HG02798 (cell line): ENCODE results near the gene SLC17A3.

Experiments
- ATAC-seq: cut with Tn5 transposase; IDR thresholded peaks from one replicate; pipeline ENCODE4 v1.9.1; 2021; ENCODE audit warnings: mild to moderate bottlenecking; ENCODE audit not compliant: unreplicated experiment, poor library complexity

The SLC17A3 gene

GRCh38 chr6:25892877-25893276 lies 18.8 kb upstream of the SLC17A3 start:
- no peak for ATAC-seq

GRCh38 chr6:25889877-25890853 lies 16.1 kb upstream of the SLC17A3 start:
- ATAC-seq: no peak

GRCh38 chr6:25888626-25889025 lies 14.6 kb upstream of the SLC17A3 start:
- no peak for ATAC-seq

DNA sequence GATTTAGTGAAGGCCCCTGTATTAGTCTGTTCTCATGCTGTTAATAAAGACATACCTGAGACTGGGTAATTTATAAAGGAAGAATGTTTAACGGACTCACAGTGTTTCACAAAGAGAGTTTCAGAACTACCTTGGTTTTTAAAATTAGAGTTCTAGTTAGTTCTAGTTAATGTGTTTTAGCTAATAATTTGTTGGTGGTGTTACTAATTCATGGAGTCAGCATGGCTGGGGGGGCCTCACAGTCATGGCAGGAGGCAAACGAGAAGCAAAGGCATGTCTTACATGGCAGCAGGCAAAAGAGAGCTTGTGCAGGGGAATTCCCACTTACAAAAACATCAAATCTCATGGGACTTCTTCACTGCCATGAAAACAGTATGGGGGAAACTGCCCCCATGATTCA lies 12.0 kb upstream of the SLC17A3 start:
- ATAC-seq: no peak

DNA sequence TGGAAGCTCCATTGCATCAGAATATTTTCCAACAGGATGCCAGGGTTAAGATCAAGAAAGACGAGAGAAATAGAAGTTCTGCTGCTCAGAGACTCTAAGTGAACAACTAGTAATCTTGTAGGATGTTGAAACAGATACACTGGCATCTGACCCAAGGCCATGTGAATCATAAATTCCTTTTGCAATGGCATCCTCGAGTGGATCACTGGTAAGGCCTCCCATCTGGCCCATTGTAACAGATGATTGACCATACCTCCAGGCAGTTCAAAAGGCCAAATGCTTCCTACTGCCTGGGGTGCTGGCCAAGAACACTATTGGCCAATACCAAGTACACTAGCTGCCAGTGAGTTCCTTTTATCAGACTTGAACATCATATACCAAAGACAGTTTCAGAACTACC lies 9.9 kb upstream of the SLC17A3 start:
- ATAC-seq: no peak

DNA sequence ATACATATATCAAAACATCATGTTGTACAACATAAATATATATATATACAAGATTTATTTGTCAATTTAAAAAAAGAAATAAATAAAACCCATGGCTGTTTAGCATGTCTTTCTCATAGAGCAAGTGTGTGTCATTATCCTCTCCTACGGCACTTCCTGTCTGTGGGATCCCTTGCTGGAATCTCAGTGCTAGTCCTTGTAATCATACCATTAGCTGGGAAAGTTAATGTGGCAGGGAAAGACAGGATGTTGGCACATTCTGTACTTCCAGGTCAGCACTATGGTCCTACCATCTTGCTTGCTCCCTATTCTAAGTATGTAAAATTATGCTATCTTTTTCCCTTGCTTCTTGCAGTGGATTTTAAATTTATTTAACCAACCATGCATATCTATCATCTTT lies 9.5 kb upstream of the SLC17A3 start:
- no peak for ATAC-seq

DNA sequence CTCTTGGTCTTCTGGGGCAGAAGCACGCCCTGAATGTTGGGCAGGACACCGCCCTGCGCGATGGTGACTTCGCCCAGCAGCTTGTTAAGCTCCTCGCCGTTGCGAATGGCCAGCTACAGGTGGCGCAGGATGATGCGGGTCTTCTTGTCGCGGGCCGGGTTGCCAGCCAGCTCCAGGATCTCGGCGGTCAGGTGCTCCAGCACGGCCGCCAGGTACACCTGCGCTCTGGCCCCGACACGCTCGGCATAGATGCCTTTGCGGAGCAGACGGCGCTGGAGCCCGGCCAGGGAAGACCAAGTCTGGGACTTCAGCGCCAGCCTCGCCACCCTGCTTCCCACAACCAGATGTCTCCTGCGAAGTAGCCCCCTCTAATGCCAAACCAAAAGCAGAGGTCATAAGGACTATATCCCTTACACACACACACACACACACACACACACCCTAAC lies 8.0 kb upstream of the SLC17A3 start:
- no peak for ATAC-seq

GRCh38 chr6:25880601-25881000 lies 6.6 kb upstream of the SLC17A3 start:
- ATAC-seq: no peak

DNA sequence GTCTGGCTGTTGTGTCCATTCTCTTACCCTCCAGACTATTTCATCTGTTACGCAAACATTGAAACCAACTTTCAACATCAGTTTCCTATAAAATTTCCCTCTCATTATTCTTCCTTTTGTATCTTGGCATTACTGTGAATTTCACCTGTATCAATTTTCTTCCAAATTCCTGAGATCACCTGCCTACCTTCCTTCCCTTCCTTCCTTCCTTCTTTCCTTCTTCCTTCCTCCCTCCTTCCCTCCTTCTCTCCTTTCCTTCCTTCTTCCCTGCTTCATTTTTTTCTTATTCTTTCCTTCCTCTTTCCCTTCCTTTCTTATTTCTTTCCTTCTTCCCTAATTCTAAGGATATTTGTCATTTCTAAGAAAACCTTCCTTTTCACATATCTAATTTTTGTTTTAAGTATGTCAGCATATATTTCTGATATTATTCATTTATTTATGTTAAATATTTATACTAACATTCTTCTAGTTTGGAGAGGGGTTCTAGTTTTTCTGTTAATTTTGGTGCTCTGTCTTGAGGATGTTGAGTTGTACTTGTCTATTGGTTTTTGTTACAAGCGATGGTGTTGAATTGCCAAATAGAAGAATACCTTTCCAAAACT lies 4.8 kb upstream of the SLC17A3 start:
- ATAC-seq: no peak

DNA sequence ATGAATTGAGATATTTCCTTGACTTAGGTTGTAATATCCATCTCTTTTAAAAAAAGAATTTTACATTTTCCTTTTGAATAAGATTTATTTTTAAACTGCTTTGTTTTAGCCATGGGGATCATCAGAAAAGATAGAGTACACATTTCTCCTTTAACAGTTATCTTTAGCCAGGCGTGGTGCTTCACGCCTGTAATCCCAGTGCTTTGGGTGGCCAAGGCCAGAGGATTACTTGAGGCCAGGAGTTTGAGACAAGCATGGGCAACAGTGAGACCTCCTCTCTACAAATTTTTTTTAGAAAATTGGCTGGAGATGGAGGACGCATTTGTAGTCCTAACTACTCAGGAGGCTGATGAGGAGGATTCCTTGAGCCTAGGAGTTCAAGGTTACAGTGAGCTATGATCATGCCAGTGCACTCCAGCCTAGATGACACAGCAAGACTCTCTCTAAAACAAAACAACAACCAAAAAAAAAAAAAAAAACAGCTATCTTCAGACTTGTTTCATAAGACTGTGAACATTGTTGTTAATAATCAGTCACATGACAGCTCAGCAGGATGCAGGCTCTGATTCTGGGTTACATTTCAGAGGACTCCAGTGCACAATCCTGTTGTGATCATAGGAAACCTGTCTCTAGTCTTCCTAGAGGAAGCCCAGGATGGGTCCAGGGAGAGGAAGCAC lies 2.0 kb upstream of the SLC17A3 start:
- no peak for ATAC-seq

GRCh38 chr6:25875563-25875905 lies 1.5 kb upstream of the SLC17A3 start:
- no peak for ATAC-seq

DNA sequence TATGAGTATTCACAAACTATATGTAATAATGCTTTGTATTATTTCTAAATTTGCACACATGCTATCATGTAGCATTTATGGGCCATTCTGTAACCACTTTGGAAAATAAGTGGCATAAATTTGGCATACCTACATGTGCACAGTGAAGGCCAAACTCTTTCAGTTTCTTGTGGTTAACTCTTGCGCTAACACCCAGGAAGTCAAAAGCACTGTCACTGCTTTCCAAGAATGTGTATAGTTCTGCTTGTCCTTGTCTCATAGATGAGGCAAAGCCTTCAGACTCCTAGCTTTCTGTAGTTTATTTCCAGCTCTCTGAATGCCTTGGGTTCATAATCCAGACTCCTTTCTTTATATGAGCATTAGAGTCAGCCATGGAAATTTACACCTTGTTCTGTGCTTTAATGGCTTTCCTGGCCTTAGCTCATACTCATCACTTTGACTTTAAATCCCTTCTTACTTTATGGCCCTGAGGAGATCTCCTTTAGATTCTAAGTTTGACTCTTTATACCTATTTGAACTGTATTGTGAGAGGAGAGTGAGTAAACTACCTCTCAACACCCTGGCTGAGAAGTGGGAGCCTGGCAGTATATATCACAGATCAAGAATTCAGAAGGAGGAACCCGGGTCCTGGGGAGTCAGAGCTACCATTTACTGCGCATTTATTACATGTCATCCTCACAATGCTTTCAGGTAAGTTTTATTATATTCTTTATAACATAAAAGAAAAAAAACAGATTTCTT lies 949 bp upstream of the SLC17A3 start:
- ATAC-seq: no peak

DNA sequence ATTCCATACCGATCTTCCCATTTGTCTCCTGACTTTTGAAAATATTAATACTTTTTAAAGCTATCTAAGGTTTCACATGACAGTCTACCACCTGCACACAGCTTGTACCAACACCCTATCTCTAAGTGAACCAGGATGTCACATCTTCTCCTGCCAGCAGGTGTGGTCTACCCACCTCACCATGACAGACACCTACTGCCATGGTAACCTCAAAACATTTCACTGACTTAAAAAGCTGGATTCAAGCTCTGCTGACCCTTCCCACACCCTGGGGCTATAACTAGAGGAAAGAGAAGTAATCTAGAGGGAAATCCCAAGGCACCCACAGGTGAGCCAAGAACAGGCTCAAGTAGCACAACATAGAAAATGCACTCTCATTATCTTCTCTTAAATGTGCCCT lies 1.2 kb downstream of the SLC17A3 start:
- ATAC-seq: no peak

GRCh38 chr6:25869840-25870239 lies 4.2 kb downstream of the SLC17A3 start:
- ATAC-seq: no peak

GRCh38 chr6:25868436-25869183 lies 5.4 kb downstream of the SLC17A3 start:
- ATAC-seq: no peak

DNA sequence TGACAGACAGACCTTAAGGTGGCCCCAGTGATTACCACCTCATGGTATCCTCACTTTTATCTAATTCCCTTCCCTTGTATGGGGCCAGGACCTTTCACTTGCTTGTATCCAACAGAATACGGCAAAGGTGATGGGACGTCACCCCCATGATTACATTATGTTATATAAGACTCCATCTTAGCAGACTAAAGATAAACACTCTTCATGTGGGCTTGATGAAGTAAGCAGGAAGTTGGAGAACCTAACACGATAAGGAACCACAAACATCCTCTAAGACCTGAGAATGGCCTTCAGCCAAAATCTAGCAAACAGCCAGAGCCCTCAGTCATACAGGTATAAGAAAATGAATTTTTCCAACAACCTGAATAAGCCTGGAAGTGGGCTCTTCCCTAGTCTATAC lies 8.0 kb downstream of the SLC17A3 start:
- ATAC-seq: no peak

DNA sequence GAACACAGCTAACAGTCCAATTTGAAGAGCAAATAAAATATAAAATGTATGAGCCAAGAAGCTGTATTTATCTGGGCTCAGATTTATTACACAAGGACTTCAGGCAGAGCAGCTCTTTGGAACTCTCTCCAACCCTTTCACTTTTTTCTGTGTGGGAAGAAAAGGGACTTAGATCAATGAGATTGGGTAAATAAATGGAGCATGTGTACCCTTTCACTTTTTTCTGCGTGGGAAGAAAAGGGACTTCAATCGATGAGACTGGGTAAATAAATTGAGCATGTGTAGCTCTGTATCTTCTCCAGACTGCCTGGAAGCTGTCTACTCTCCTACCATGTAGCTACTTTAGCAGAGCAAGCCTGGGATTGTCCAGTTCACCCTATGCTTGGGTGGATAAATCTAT lies 10.7 kb downstream of the SLC17A3 start:
- no peak for ATAC-seq

GRCh38 chr6:25862199-25862598 lies 11.8 kb downstream of the SLC17A3 start:
- no peak for ATAC-seq

DNA sequence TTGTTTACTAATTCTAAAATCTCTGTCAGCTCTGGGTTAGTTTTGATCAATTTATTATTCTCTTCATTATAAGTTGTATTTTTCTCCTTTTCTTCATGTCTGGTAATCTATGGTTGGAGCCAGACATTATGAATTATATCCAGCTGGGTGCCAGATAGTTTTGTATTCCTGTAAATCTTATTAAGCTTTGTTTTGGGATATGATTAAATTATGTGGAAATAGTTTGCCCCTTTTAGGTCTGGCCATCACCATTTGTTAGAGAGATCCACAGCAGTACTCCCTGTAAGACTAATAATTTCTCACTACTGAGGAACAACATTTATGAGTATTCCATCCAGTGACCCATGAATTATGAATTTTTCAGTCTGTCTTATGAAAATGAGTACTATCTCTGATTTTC lies 21.3 kb downstream of the SLC17A3 start:
- ATAC-seq: no peak

- no peak for ATAC-seq
These were observed 22.1 kb downstream of the SLC17A3 start for GRCh38 chr6:25851961-25852360.
